H1 (cell line): ENCODE measurements around the gene LUM. TPM values are rescaled to one million over a fixed set of nuclear protein-coding genes. Genes with fewer than 3 reads are reported as not detected.
"Not testable (repeated sequence)": the region's sequence is repeated elsewhere in the genome, so short reads cannot be mapped to it uniquely, and the experiment has no call there.

ENCODE experiments used
- CTCF ChIA-PET: fragments of 300-600 bp; sonication (Branson Sonifier 250); formaldehyde crosslinking; loops from one replicate; lab custom pipeline; 2021; ENCODE audit not compliant: partially characterized antibody; lab: Charles Lee
- POLR2A ChIA-PET: fragments of 300-600 bp; sonication (Branson Sonifier 250); formaldehyde crosslinking; loops from one replicate; lab custom pipeline; 2021; ENCODE audit warnings: inconsistent platforms; ENCODE audit not compliant: partially characterized antibody; lab: Charles Lee
- DNase-seq, 2 experiments: peaks; one replicate each; pipeline versions ENCODE4 v3.0.0 to v3.0.0-alpha.2; 2010 to 2022; ENCODE audit warnings: low spot score in 2 of 2, low read depth in 1 of 2, mixed read lengths in 1 of 2
- FAIRE-seq: peaks from 2 replicates; lab custom pipeline; 2011; peaks lifted over from hg19 to GRCh38; lab: Jason Lieb, UNC
- H2AFZ ChIP-seq: 2 replicates; pipeline ENCODE4 v1.8.1; 2012; ENCODE audit warnings: low read length, inconsistent platforms
- H2AK5ac ChIP-seq: 2 replicates; pipeline ENCODE4 v1.6.1; 2013; ENCODE audit warnings: low read depth, low read length
- H2BK120ac ChIP-seq: replicated peaks from 2 replicates; pipeline ENCODE3; 2013; ENCODE audit warnings: low read depth, low read length, inconsistent platforms
- H2BK12ac ChIP-seq: 2 replicates; pipeline ENCODE4 v1.6.1; 2013; ENCODE audit warnings: low read depth, low read length
- H2BK15ac ChIP-seq: 2 replicates; pipeline ENCODE4 v1.6.1; 2013; ENCODE audit warnings: low read length
- H2BK20ac ChIP-seq: 2 replicates; pipeline ENCODE4 v1.6.1; 2013; ENCODE audit warnings: low read length
- H2BK5ac ChIP-seq: 2 replicates; pipeline ENCODE4 v1.6.1; 2013; ENCODE audit warnings: low read depth, low read length
- H3K14ac ChIP-seq: 2 replicates; pipeline ENCODE4 v1.6.1; 2013; ENCODE audit warnings: inconsistent platforms; ENCODE audit not compliant: insufficient read length
- H3K18ac ChIP-seq: 2 replicates; pipeline ENCODE4 v1.6.1; 2013; ENCODE audit warnings: low read length; ENCODE audit errors: extremely low read depth
- H3K23ac ChIP-seq: 2 replicates; pipeline ENCODE4 v1.6.1; 2013; ENCODE audit warnings: inconsistent platforms; ENCODE audit not compliant: insufficient read length
- H3K23me2 ChIP-seq: 2 replicates; pipeline ENCODE4 v1.6.1; 2013; ENCODE audit warnings: low read depth, low read length
- H3K27ac ChIP-seq: 2 replicates; pipeline ENCODE4 v1.6.1; 2011; ENCODE audit warnings: low read depth, low read length, inconsistent platforms
- H3K27me3 ChIP-seq, 4 experiments: replicated peaks in 1 of 4; 1 replicate in 1 of 4; 2 replicates in 3 of 4; pipeline versions ENCODE4 v1.6.1 to v1.8.1; 2011 to 2013; ENCODE audit warnings: low read length in 3 of 4, mild to moderate bottlenecking in 3 of 4, inconsistent platforms in 2 of 4, mixed read lengths in 2 of 4, moderate library complexity in 1 of 4; ENCODE audit not compliant: control insufficient read depth in 3 of 4, insufficient read depth in 3 of 4; ENCODE audit errors: extremely low read depth in 1 of 4
- H3K36me3 ChIP-seq, 4 experiments: 2 replicates each; pipeline versions ENCODE4 v1.6.1 to v1.8.1; 2011 to 2013; ENCODE audit warnings: mild to moderate bottlenecking in 4 of 4, low read length in 3 of 4, moderate library complexity in 2 of 4, control low read depth in 1 of 4, inconsistent platforms in 1 of 4; ENCODE audit not compliant: insufficient read depth in 4 of 4, control insufficient read depth in 2 of 4
- H3K4ac ChIP-seq: replicated peaks from 2 replicates; pipeline ENCODE3; 2013; ENCODE audit warnings: low read length, low read depth, mixed read lengths, inconsistent platforms; ENCODE audit not compliant: insufficient read length
- H3K4me1 ChIP-seq, 4 experiments: replicated peaks in 1 of 4; 1 replicate in 1 of 4; 2 replicates in 3 of 4; pipeline versions ENCODE4 v1.6.1 to v1.8.1; 2011 to 2013; ENCODE audit warnings: low read length in 3 of 4, inconsistent platforms in 2 of 4, mixed read lengths in 1 of 4; ENCODE audit not compliant: insufficient read depth in 4 of 4, control insufficient read depth in 3 of 4
- H3K4me2 ChIP-seq, 2 experiments: 2 replicates each; pipeline versions ENCODE4 v1.6.1 to v1.8.1; 2011 to 2013; ENCODE audit warnings: low read depth in 2 of 2, low read length in 2 of 2, control low read depth in 1 of 2, inconsistent platforms in 1 of 2, mild to moderate bottlenecking in 1 of 2; ENCODE audit not compliant: insufficient read depth in 1 of 2
- H3K4me3 ChIP-seq, 4 experiments: fragments of 200-600, 300-600 bp in 1 of 4; sonication (generic), shearing (Covaris generic), sonication (Bioruptor Twin) in 1 of 4; 2 replicates each; pipeline versions ENCODE4 v1.5.1 to v1.8.1; 2011 to 2016; ENCODE audit warnings: low read length in 4 of 4, low read depth in 3 of 4, control low read depth in 2 of 4, inconsistent platforms in 2 of 4, mild to moderate bottlenecking in 2 of 4, mixed read lengths in 1 of 4, moderate library complexity in 1 of 4; ENCODE audit not compliant: insufficient read depth in 2 of 4; ENCODE audit errors: extremely low read depth in 1 of 4
- H3K56ac ChIP-seq: replicated peaks from 2 replicates; pipeline ENCODE3; 2013; ENCODE audit warnings: low read depth, mild to moderate bottlenecking, mixed read lengths, low read length, inconsistent platforms; ENCODE audit not compliant: insufficient read length
- H3K79me1 ChIP-seq: 2 replicates; pipeline ENCODE4 v1.6.1; 2013; ENCODE audit warnings: low read depth, low read length, control low read depth
- H3K79me2 ChIP-seq, 2 experiments: 2 replicates each; pipeline versions ENCODE4 v1.6.1 to v1.8.1; 2012 to 2013; ENCODE audit warnings: low read length in 2 of 2, mild to moderate bottlenecking in 2 of 2, inconsistent platforms in 1 of 2; ENCODE audit not compliant: insufficient read depth in 2 of 2, control insufficient read depth in 1 of 2
- H3K9ac ChIP-seq, 4 experiments: replicated peaks in 1 of 4; 1 replicate in 1 of 4; 2 replicates in 3 of 4; pipeline versions ENCODE4 v1.6.1 to v1.8.1; 2011 to 2013; ENCODE audit warnings: low read depth in 3 of 4, low read length in 3 of 4, control low read depth in 2 of 4, mild to moderate bottlenecking in 2 of 4, moderate library complexity in 2 of 4, inconsistent platforms in 1 of 4; ENCODE audit errors: extremely low read depth in 1 of 4
- H3K9me3 ChIP-seq, 2 experiments: 2 replicates each; pipeline versions ENCODE4 v1.6.1 to v1.8.1; 2012 to 2013; ENCODE audit warnings: mild to moderate bottlenecking in 2 of 2, moderate library complexity in 2 of 2, control low read depth in 1 of 2, inconsistent platforms in 1 of 2, low read depth in 1 of 2, low read length in 1 of 2, mixed read lengths in 1 of 2; ENCODE audit not compliant: insufficient read depth in 2 of 2
- H4K20me1 ChIP-seq, 2 experiments: replicated peaks in 1 of 2; 2 replicates each; pipeline versions ENCODE3 to v1.8.1; 2011 to 2013; ENCODE audit warnings: inconsistent platforms in 2 of 2, low read length in 2 of 2, mild to moderate bottlenecking in 1 of 2; ENCODE audit not compliant: insufficient read depth in 2 of 2, control insufficient read depth in 1 of 2
- H4K5ac ChIP-seq: 2 replicates; pipeline ENCODE4 v1.6.1; 2013; ENCODE audit warnings: low read length, low read depth, mixed read lengths, inconsistent platforms; ENCODE audit not compliant: insufficient read length
- H4K8ac ChIP-seq: 2 replicates; pipeline ENCODE4 v1.8.0; 2013; ENCODE audit warnings: mild to moderate bottlenecking, moderate library complexity, low read length, inconsistent platforms; ENCODE audit not compliant: insufficient read depth; ENCODE audit errors: extremely low read depth
- H4K91ac ChIP-seq: replicated peaks from 2 replicates; pipeline ENCODE3; 2013; ENCODE audit warnings: low read length, mixed read lengths, inconsistent platforms; ENCODE audit not compliant: insufficient read length
- WGBS, 2 experiments: shearing (Covaris generic) in 1 of 2; methylation state at CpG; one replicate each; pipeline versions ENCODE4 v1.1.6 to v1.1.7; 2013 to 2015; ENCODE audit warnings: low lambda C conversion rate in 2 of 2, mixed read lengths in 2 of 2, inconsistent platforms in 1 of 2, low coverage in 1 of 2, missing lambda C conversion rate in 1 of 2; ENCODE audit not compliant: insufficient replicate concordance in 2 of 2, insufficient coverage in 1 of 2, insufficient read length in 1 of 2; ENCODE audit errors: extremely low coverage in 1 of 2, missing lambda C conversion rate in 1 of 2; 5-methylcytosine and 5-hydroxymethylcytosine counted together
- polyA plus RNA-seq, 7 experiments: library from polyadenylated mRNA; depleted of rRNA in 3 of 7; stranded (reverse) in 5 of 7; unstranded in 2 of 7; fragments of >200 nt in 5 of 7; fragments of 200-250 nt in 2 of 7; gene quantifications; 1 replicate in 5 of 7; 2 replicates in 1 of 7; 4 replicates in 1 of 7; pipeline versions ENCODE4 v1.2.1 to v1.2.3, GENCODE V29; 2011 to 2013; ENCODE audit warnings: missing spikeins in 2 of 7, mixed read lengths in 2 of 7
- total RNA-seq: library from RNA; stranded (reverse); fragmentation: NEBNext Ultra II Directional; extraction: Animal tissue kit (Norgen Biotek cat#: 25700); gene quantifications from 2 replicates; pipeline ENCODE4 v1.2.1, GENCODE V29; 2021

LUM gene
- total and polyA plus RNA-seq, 2 of the 8 experiments (the other 6 are each of a cell fraction or from before 2014, with no cell fraction given): not detected

DNA sequence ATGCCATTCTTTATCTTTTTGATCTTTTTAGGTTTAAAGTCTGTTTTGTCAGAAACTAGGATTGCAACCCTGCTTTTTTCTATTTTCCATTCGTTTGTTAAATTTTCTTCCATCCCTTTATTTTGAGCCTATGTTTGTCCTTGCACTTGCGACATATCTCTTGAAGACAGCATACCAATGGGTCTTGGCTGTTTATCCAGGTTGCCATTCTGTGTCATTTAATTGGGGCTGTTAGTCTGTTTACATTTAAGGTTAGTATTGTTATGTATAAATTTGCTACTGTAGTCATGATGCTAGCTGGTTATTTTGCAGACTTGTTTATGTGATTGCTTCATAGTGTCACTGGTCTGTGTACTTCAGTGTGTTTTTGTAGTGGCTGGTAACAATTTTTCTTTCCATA is 21.3 kb downstream of the LUM start:
- H3K23ac ChIP-seq, H3K27ac ChIP-seq, H2BK5ac ChIP-seq, H3K23me2 ChIP-seq, H3K36me3 ChIP-seq, H3K4ac ChIP-seq, H2BK12ac ChIP-seq, H2BK20ac ChIP-seq, H3K4me1 ChIP-seq, H3K56ac ChIP-seq, H4K20me1 ChIP-seq, H2BK120ac ChIP-seq, H3K79me1 ChIP-seq, H3K4me3 ChIP-seq, H2AFZ ChIP-seq, H3K14ac ChIP-seq, DNase-seq, H3K18ac ChIP-seq, H4K5ac ChIP-seq, H3K27me3 ChIP-seq, H3K4me2 ChIP-seq, H3K79me2 ChIP-seq, H4K91ac ChIP-seq, POLR2A ChIA-PET, H3K9ac ChIP-seq, H3K9me3 ChIP-seq, H2BK15ac ChIP-seq, H4K8ac ChIP-seq, FAIRE-seq, H2AK5ac ChIP-seq: not testable (repeated sequence)
- CTCF ChIA-PET: interaction anchor here (0.6 kb wide), 1 partner anchor 346 kb away, joined by 3 read pairs; no protein-coding TSS in a partner anchor
- 97% methylated on average over 2 of the region's 2 CpGs; no CpG with 5 or more reads in 1 of the 2 experiments for WGBS, 2 experiments
